Measurements from ENCODE around the gene CRABP1.
A peak's percentile ranks its signal among the peaks of the same experiment; 100 is the strongest.

Gene CRABP1

GRCh38 chr15:78312536-78312935 is 27.6 kb upstream of the CRABP1 start:
- no peak overlapping the region for H3K4me3 ChIP-seq (ENCODE audit: insufficient read length, low read depth)
- DNase-seq (ENCODE audit: low read depth, low spot score), result no peak
- H3K9ac ChIP-seq (ENCODE audit: insufficient read length, low read depth), result no peak overlapping the region
- no peaks in the 10 kb centered on the region for H3K9me3 ChIP-seq (ENCODE audit: insufficient read depth, low read length)
- H3K36me3 ChIP-seq (ENCODE audit: insufficient read depth, insufficient read length, low read length), result no peaks in the 10 kb centered on the region
- H3K4me1 ChIP-seq (ENCODE audit: insufficient read depth, insufficient read length), result peaks cover 30% of the 10 kb centered on the region
- no peak for TF ChIP-seq YY1 (IDR thresholded peaks at IDR 0.05; ENCODE audit: insufficient read depth, insufficient read length)
- H3K27me3 ChIP-seq (ENCODE audit: insufficient read depth, insufficient read length), result no peaks in the 10 kb centered on the region

- peaks cover 30% of the 10 kb centered on the region for H3K4me1 ChIP-seq (ENCODE audit: insufficient read depth, insufficient read length)
- H3K4me3 ChIP-seq (ENCODE audit: insufficient read length, low read depth), result no peak overlapping the region
- H3K9ac ChIP-seq (ENCODE audit: insufficient read length, low read depth), result peak overlapping the region; percentile 18
- DNase-seq (ENCODE audit: low read depth, low spot score), result no peak
- TF ChIP-seq ZNF274 (IDR thresholded peaks at IDR 0.05; ENCODE audit: low read depth, low read length) (no peak), YY1 (IDR thresholded peaks at IDR 0.05; ENCODE audit: insufficient read depth, insufficient read length) (no peak), SUZ12 (IDR thresholded peaks at IDR 0.05; ENCODE audit: extremely low read depth, insufficient read depth, insufficient read length) (no peak)
- no peaks in the 10 kb centered on the region for H3K27me3 ChIP-seq (ENCODE audit: insufficient read depth, insufficient read length)
- no peaks in the 10 kb centered on the region for H3K36me3 ChIP-seq (ENCODE audit: insufficient read depth, insufficient read length, low read length)
- H3K9me3 ChIP-seq (ENCODE audit: insufficient read depth, low read length), result no peaks in the 10 kb centered on the region
Measured at GRCh38 chr15:78312957-78313356, 27.2 kb upstream of the CRABP1 start.

GRCh38 chr15:78313383-78313782 is 26.8 kb upstream of the CRABP1 start:
- DNase-seq (ENCODE audit: low read depth, low spot score), result no peak
- Histone ChIP-seq H3K27me3 (ENCODE audit: insufficient read depth, insufficient read length) (no peaks in the 10 kb centered on the region), H3K9ac (ENCODE audit: insufficient read length, low read depth) (no peak overlapping the region), H3K9me3 (ENCODE audit: insufficient read depth, low read length) (no peaks in the 10 kb centered on the region), H3K36me3 (ENCODE audit: insufficient read depth, insufficient read length, low read length) (no peaks in the 10 kb centered on the region), H3K4me3 (ENCODE audit: insufficient read length, low read depth) (no peak overlapping the region), H3K4me1 (ENCODE audit: insufficient read depth, insufficient read length) (peaks cover 30% of the 10 kb centered on the region)
- TF ChIP-seq SUZ12 (IDR thresholded peaks at IDR 0.05; ENCODE audit: extremely low read depth, insufficient read depth, insufficient read length) (no peak), YY1 (IDR thresholded peaks at IDR 0.05; ENCODE audit: insufficient read depth, insufficient read length) (no peak), ZNF274 (IDR thresholded peaks at IDR 0.05; ENCODE audit: low read depth, low read length) (no peak)

- Histone ChIP-seq H3K9me3 (ENCODE audit: insufficient read depth, low read length) (no peaks in the 10 kb centered on the region), H3K4me1 (ENCODE audit: insufficient read depth, insufficient read length) (peaks cover 30% of the 10 kb centered on the region)
- TF ChIP-seq ZNF274 (IDR thresholded peaks at IDR 0.05; ENCODE audit: low read depth, low read length) (no peak), SUZ12 (IDR thresholded peaks at IDR 0.05; ENCODE audit: extremely low read depth, insufficient read depth, insufficient read length) (no peak), YY1 (IDR thresholded peaks at IDR 0.05; ENCODE audit: insufficient read depth, insufficient read length) (no peak)
Measured at GRCh38 chr15:78314181-78314581, 26.0 kb upstream of the CRABP1 start.

GRCh38 chr15:78315686-78316282 is 24.4 kb upstream of the CRABP1 start:
- DNase-seq (ENCODE audit: low read depth, low spot score), result peak; percentile 70
- no peak overlapping the region for H3K4me3 ChIP-seq (ENCODE audit: insufficient read length, low read depth)
- H3K36me3 ChIP-seq (ENCODE audit: insufficient read depth, insufficient read length, low read length), result no peaks in the 10 kb centered on the region
- no peak for TF ChIP-seq YY1 (IDR thresholded peaks at IDR 0.05; ENCODE audit: insufficient read depth, insufficient read length)
- TF ChIP-seq SUZ12 (IDR thresholded peaks at IDR 0.05; ENCODE audit: extremely low read depth, insufficient read depth, insufficient read length), result no peak
- TF ChIP-seq ZNF274 (IDR thresholded peaks at IDR 0.05; ENCODE audit: low read depth, low read length), result no peak
- peaks cover 34% of the 10 kb centered on the region for H3K4me1 ChIP-seq (ENCODE audit: insufficient read depth, insufficient read length)
- H3K9ac ChIP-seq (ENCODE audit: insufficient read length, low read depth), result peak overlapping the region; percentile 27
- no peaks in the 10 kb centered on the region for H3K9me3 ChIP-seq (ENCODE audit: insufficient read depth, low read length)
- no peaks in the 10 kb centered on the region for H3K27me3 ChIP-seq (ENCODE audit: insufficient read depth, insufficient read length)

More at GRCh38 chr15:78314181-78314581, 26.0 kb upstream of the CRABP1 start:
- no peak for DNase-seq (ENCODE audit: low read depth, low spot score)
- H3K36me3 ChIP-seq (ENCODE audit: insufficient read depth, insufficient read length, low read length), result no peaks in the 10 kb centered on the region
- H3K27me3 ChIP-seq (ENCODE audit: insufficient read depth, insufficient read length), result no peaks in the 10 kb centered on the region
- no peak overlapping the region for H3K9ac ChIP-seq (ENCODE audit: insufficient read length, low read depth)
- no peak overlapping the region for H3K4me3 ChIP-seq (ENCODE audit: insufficient read length, low read depth)

- no peaks in the 10 kb centered on the region for H3K9me3 ChIP-seq (ENCODE audit: insufficient read depth, low read length)
- no peaks in the 10 kb centered on the region for H3K27me3 ChIP-seq (ENCODE audit: insufficient read depth, insufficient read length)
- peak; percentile 55 for DNase-seq (ENCODE audit: low read depth, low spot score)
- TF ChIP-seq SUZ12 (IDR thresholded peaks at IDR 0.05; ENCODE audit: extremely low read depth, insufficient read depth, insufficient read length) (no peak), YY1 (IDR thresholded peaks at IDR 0.05; ENCODE audit: insufficient read depth, insufficient read length) (no peak), ZNF274 (IDR thresholded peaks at IDR 0.05; ENCODE audit: low read depth, low read length) (no peak)
- H3K9ac ChIP-seq (ENCODE audit: insufficient read length, low read depth), result peak overlapping the region; percentile 69
- no peak overlapping the region for H3K4me3 ChIP-seq (ENCODE audit: insufficient read length, low read depth)
- H3K36me3 ChIP-seq (ENCODE audit: insufficient read depth, insufficient read length, low read length), result no peaks in the 10 kb centered on the region
- peaks cover 34% of the 10 kb centered on the region for H3K4me1 ChIP-seq (ENCODE audit: insufficient read depth, insufficient read length)
Measured at GRCh38 chr15:78316283-78317083, 23.7 kb upstream of the CRABP1 start.

- Histone ChIP-seq H3K4me3 (ENCODE audit: insufficient read length, low read depth) (no peak overlapping the region), H3K4me1 (ENCODE audit: insufficient read depth, insufficient read length) (peaks cover 40% of the 10 kb centered on the region), H3K9ac (ENCODE audit: insufficient read length, low read depth) (peak overlapping the region; percentile 69), H3K36me3 (ENCODE audit: insufficient read depth, insufficient read length, low read length) (no peaks in the 10 kb centered on the region), H3K27me3 (ENCODE audit: insufficient read depth, insufficient read length) (no peaks in the 10 kb centered on the region), H3K9me3 (ENCODE audit: insufficient read depth, low read length) (no peaks in the 10 kb centered on the region)
- no peak for DNase-seq (ENCODE audit: low read depth, low spot score)
- TF ChIP-seq ZNF274 (IDR thresholded peaks at IDR 0.05; ENCODE audit: low read depth, low read length) (no peak), SUZ12 (IDR thresholded peaks at IDR 0.05; ENCODE audit: extremely low read depth, insufficient read depth, insufficient read length) (no peak), YY1 (IDR thresholded peaks at IDR 0.05; ENCODE audit: insufficient read depth, insufficient read length) (no peak)
Measured at GRCh38 chr15:78317145-78317836, 22.9 kb upstream of the CRABP1 start.
